IgD-negative memory B cell (primary cell): Measurements from ENCODE around the gene MED10. TPM values are rescaled to one million over a fixed set of nuclear protein-coding genes. Genes with fewer than 3 reads are reported as not detected.

Source experiments
- H3K27ac Mint-ChIP-seq, 3 donors: one replicate each; pipeline ENCODE4 v1.8.0; 2020 to 2022; ENCODE audit warnings: mild to moderate bottlenecking in 3 of 3, mixed read lengths in 3 of 3, moderate library complexity in 1 of 3
- H3K27me3 Mint-ChIP-seq: one replicate; pipeline ENCODE4 v1.8.0; 2021; ENCODE audit warnings: mixed read lengths
- H3K36me3 Mint-ChIP-seq: one replicate; pipeline ENCODE4 v1.8.0; 2020; ENCODE audit warnings: mild to moderate bottlenecking, mixed read lengths
- H3K4me1 Mint-ChIP-seq, 3 donors: one replicate each; pipeline ENCODE4 v1.8.0; 2020 to 2022; ENCODE audit warnings: mixed read lengths in 3 of 3, mild to moderate bottlenecking in 1 of 3
- H3K4me3 Mint-ChIP-seq, 4 donors: one replicate each; pipeline ENCODE4 v1.8.0; 2020 to 2022; ENCODE audit warnings: mild to moderate bottlenecking in 4 of 4, mixed read lengths in 4 of 4, moderate library complexity in 3 of 4
- H3K9me3 Mint-ChIP-seq, 3 donors: one replicate each; pipeline ENCODE4 v1.8.0; 2020 to 2021; ENCODE audit warnings: mixed read lengths in 3 of 3, mild to moderate bottlenecking in 1 of 3
- polyA plus RNA-seq: library from polyadenylated mRNA; unstranded; fragments of 300-500 nt; fragmentation: Illumina TruSeq; gene quantifications from one replicate; pipeline ENCODE4 v1.2.3, GENCODE V29; 2021

The MED10 gene
- polyA plus RNA-seq, 1 donor from 2014 or later = 114 TPM

DNA sequence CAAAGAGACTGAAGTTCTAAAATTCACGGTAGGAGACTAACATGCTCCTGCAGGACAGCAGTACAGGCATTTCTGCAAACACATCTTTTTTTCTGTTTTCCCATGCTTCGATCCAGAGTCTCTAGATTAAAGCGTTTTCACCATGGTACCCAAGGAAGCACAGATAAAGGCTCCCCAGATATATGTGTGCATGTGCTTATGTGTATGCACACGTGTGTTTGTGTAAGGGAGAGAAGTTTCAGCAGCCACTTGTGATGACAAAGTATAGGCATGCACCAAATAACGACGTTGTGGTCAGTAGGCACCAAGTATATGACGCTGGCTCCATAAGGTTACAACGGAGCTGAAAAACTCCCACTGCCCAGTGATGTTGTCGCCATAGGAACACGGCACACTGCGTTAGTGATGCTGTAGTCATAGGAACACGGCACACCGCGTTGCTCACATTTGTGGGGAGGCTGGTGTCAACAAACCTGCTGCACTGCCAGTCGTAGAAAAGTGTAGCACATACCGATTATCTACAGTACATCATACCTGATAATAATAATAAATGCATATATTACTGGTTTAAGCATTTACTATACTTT lies 21.7 kb downstream of the MED10 start:
- peaks cover 19% of the 10 kb centered on the region for H3K36me3 Mint-ChIP-seq
- H3K9me3 Mint-ChIP-seq = no peaks in the 10 kb centered on the region
- H3K4me1 Mint-ChIP-seq = peaks cover 7 to 12% (median 10%) of the 10 kb centered on the region in 3 donors
- no peaks in the 10 kb centered on the region for H3K27me3 Mint-ChIP-seq
- no peak overlapping the region for H3K4me3 Mint-ChIP-seq
- H3K27ac Mint-ChIP-seq = no peak overlapping the region

DNA sequence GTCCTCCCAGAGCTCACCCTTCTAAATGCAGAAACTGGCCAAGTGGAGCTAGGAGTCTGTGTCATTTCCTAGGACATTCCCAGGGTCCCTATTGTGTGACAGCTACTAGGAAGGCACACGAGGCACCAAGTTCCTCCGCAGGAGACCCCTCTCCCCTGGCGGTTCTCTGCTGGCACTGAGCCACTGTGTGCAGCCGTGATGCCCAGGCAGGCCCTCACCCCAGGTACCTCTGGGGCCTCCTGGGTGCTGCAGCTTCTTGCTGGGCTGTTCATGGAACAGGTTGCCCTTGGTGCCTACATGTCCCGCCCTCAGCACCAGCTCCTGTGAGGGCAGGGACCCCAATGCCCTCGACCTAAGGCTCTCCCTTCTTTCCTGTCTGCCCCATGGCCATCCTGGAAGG lies 23.1 kb downstream of the MED10 start:
- Mint-ChIP-seq H3K4me3 (no peak overlapping the region), H3K36me3 (peaks cover 15% of the 10 kb centered on the region), H3K27ac (no peak overlapping the region), H3K4me1 (peaks cover 5 to 9% (median 8%) of the 10 kb centered on the region in 3 donors), H3K27me3 (no peaks in the 10 kb centered on the region), H3K9me3 (no peaks in the 10 kb centered on the region)

DNA sequence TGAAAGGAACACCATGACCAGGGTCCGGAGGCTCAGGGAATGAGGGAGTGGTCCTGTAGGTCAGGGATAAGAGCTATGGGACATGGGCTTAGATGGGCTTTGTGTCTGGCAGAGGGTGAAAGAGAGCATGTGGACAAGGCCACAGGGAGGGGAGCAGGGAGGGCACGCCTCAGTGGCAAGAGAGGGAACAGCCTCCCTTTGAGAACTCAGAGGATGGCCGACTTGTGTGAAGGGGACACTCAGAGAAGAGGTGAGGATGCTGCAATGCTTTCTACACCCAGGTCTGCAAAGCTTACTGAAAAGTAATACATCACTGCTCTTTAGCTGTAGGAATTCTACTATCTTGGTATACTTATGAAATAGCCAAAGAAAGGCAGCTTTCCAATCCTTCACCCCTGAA lies 23.5 kb downstream of the MED10 start:
- peaks cover 15% of the 10 kb centered on the region for H3K36me3 Mint-ChIP-seq
- no peaks in the 10 kb centered on the region for H3K27me3 Mint-ChIP-seq
- H3K9me3 Mint-ChIP-seq = no peaks in the 10 kb centered on the region
- no peak overlapping the region for H3K27ac Mint-ChIP-seq
- H3K4me3 Mint-ChIP-seq = no peak overlapping the region
- H3K4me1 Mint-ChIP-seq = peaks cover 3 to 5% (median 4%) of the 10 kb centered on the region in 3 donors

DNA sequence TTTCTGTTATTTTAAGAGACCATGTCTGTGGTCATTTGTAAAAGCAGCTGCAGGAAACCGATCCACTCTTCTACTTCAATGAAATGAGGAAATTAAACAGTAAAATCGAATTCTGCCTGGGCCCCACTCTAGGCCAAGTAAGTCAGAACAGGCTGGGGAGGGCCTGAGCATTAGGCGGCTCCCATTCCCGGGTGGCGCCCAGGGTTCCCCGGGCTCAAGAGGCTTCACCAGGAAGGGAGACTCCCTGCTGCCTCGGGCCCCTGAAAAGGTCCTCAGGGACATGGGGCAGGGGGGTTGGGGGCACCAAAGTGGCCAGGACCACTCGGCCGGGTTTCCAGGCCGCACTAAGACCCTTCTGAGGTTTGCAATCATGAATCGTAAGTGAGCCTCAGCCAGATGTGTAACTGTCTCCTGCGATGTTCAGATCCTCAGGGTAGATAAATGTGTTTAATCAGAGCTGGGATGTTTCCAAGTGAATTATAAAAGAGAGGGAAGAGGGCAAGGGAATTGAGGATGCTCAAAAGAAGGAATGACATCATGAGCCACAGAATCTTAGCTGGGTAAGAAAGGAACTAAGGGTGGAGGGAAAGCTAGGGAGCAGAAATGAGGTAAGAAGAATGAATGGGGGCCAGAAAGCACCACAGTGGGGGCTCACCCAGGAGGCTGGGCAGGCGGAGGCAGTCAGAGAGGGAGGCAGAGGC lies 24.6 kb downstream of the MED10 start:
- H3K27me3 Mint-ChIP-seq = no peaks in the 10 kb centered on the region
- H3K36me3 Mint-ChIP-seq = peaks cover 15% of the 10 kb centered on the region
- no peak overlapping the region for H3K27ac Mint-ChIP-seq
- H3K9me3 Mint-ChIP-seq = no peaks in the 10 kb centered on the region
- peaks cover 0 to 1% (median 0%) of the 10 kb centered on the region in 3 donors for H3K4me1 Mint-ChIP-seq
- H3K4me3 Mint-ChIP-seq = no peak overlapping the region

DNA sequence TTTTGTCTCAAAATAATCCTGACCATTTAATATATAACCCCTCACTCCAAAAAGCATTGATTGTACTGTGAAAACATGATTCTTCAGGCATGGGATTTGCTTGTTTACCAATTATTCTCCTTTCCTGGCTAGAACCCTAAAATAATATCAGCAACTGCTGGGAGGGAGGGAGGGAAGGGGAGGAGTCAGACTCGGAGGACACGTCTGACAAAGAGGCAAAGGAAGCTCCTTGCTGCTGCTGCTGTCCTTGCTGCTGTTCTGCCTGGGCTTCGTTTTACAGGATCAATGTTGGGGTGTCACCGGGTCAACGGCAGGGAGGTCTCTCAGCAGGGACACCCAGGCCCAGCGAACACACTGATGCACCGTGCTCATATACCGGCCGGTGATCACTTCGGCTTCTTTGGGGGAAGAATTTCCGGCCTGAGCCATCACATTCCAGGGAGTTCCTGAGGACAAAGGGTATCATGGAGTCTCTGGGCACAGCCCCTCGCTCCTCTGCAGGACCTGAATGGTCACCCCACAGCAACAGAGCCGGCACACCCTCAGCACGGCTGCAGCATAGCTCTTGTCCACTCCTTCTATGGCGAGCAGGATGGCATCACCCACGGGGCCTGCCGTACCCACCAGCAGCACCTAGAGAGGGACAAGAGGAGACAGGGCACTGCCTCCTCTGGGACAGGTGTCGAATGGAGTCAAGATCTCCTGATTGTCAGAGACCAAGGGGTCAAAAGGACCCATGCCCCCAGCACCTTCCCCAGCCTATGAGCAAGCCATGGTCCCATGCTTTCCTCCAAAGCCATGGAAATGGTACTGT lies 27.9 kb downstream of the MED10 start:
- Mint-ChIP-seq H3K27me3 (no peaks in the 10 kb centered on the region), H3K4me1 (peaks cover 0 to 1% (median 0%) of the 10 kb centered on the region in 3 donors), H3K4me3 (no peak overlapping the region), H3K27ac (no peak overlapping the region), H3K9me3 (no peaks in the 10 kb centered on the region), H3K36me3 (peaks cover 8% of the 10 kb centered on the region)

DNA sequence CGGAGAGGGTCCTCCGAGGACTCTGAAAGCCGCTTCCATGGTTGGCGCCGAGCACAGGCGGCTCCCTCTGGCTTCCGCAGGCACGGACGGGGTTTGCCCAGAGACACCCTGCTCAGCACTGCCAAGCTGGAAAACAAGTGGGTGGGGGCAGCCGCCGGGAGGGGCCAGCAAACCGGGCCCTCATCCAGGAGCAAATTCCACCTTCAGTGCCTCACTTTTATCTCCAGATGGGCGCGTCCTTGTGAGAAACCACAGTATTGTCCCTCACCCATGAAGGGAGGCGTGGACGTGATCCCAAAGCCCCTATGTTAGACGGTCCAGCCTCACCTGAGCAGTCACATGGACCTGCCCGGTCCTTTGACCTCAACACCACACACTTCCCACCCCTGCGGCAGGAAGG lies 29.0 kb downstream of the MED10 start:
- H3K27ac Mint-ChIP-seq = no peak overlapping the region
- no peak overlapping the region for H3K4me3 Mint-ChIP-seq
- no peaks in the 10 kb centered on the region for H3K9me3 Mint-ChIP-seq
- H3K27me3 Mint-ChIP-seq = no peaks in the 10 kb centered on the region
- H3K4me1 Mint-ChIP-seq = peaks cover 0 to 1% (median 0%) of the 10 kb centered on the region in 3 donors
- H3K36me3 Mint-ChIP-seq = peaks cover 8% of the 10 kb centered on the region

DNA sequence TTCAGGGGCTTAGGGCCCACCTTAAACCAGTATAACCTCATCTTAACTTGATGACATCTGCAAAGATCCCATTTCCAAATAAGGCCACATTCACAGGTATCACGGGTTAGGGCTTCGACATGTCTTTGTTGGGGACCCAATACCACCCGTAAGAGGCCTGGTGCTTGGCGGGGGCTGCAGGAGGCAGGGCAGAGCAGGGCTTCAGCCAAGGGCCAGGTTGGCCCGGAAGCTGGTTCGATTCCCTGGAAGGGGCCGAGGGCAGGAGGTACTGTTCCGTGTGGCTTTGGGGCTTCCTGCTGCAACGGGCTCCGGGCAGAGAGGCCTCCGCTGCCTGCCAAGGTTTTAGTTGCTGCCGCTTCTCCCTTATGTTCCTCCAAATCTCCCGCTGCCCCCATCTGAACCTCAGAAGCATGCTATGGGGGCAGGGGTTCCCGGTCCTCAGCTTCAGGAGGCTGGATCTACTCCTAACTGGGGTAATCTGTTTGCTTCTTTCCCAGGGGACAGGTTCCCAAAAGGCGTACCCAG lies 29.8 kb downstream of the MED10 start:
- H3K9me3 Mint-ChIP-seq = no peaks in the 10 kb centered on the region
- H3K27me3 Mint-ChIP-seq = no peaks in the 10 kb centered on the region
- peaks cover 0 to 1% (median 0%) of the 10 kb centered on the region in 3 donors for H3K4me1 Mint-ChIP-seq
- H3K27ac Mint-ChIP-seq = no peak overlapping the region
- no peak overlapping the region for H3K4me3 Mint-ChIP-seq
- H3K36me3 Mint-ChIP-seq = peaks cover 2% of the 10 kb centered on the region

DNA sequence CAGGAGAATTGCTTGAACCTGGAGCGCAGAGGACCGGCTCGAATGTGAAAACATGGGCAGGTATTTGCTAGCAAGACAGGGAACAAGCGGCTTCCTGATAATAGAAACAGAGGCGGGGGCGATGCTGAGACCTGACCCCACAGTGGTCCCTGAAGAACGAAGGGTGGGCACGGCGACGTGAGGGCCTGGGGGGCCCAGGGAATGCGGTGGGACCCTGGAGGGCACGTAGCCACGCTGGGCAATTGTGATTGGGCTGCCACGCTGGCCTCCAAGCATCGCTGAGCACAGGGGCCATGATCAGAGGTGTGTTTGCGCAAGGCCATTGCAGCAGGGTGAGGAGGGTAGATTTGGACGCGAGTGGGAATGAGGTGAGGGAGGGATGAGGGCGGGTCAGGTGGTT lies 30.7 kb downstream of the MED10 start:
- Mint-ChIP-seq H3K4me1 (peaks cover 0 to 1% (median 0%) of the 10 kb centered on the region in 3 donors), H3K27me3 (no peaks in the 10 kb centered on the region), H3K36me3 (peaks cover 2% of the 10 kb centered on the region), H3K4me3 (no peak overlapping the region), H3K27ac (peak overlapping the region in 1 of 3 donors; percentile 80), H3K9me3 (no peaks in the 10 kb centered on the region)

DNA sequence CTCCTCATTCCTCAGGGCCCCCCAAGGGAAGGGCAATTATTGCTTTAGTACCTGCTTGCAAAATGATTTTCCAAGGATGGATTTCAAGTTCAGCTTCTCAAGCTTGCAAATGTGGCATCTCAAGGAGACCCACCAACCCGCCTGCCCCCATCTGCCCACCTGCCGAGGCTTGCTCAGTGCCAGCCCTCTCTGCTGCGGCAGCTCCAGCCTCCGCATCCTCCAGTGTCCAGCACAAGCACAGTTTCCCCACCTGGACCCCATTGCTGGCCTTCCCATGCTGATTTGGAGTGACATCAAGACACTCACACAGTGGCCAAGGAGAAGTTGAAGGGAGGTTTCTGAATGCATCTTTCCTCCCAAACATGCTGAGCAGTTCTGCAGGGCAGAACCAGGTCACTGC lies 31.2 kb downstream of the MED10 start:
- Mint-ChIP-seq H3K27me3 (no peaks in the 10 kb centered on the region), H3K4me1 (peaks cover 0 to 1% (median 0%) of the 10 kb centered on the region in 3 donors), H3K9me3 (no peaks in the 10 kb centered on the region), H3K4me3 (no peak overlapping the region), H3K27ac (peak overlapping the region in 1 of 3 donors; percentile 80), H3K36me3 (peaks cover 2% of the 10 kb centered on the region)

DNA sequence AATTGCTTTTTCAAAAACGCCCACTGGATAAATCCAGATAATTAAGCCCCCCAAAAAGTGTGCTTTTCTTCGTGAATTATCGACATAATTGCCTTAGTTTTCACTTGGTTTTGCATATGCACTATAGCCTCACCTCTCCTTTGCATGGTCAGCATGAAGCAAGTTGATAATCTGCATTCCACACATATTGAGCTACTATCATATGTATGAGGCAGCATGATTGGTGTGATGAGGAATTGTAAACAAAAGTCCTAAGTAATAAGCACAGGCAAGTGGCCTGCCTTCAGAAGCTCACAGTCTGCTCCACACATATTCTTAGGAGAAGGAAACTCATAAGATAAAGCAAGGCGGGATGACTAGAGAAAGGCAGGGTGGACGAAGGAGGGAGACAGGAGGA lies 33.8 kb downstream of the MED10 start:
- Mint-ChIP-seq H3K36me3 (peaks cover 2% of the 10 kb centered on the region), H3K4me1 (no peaks in the 10 kb centered on the region), H3K9me3 (no peaks in the 10 kb centered on the region), H3K27ac (no peak overlapping the region), H3K4me3 (no peak overlapping the region), H3K27me3 (no peaks in the 10 kb centered on the region)

DNA sequence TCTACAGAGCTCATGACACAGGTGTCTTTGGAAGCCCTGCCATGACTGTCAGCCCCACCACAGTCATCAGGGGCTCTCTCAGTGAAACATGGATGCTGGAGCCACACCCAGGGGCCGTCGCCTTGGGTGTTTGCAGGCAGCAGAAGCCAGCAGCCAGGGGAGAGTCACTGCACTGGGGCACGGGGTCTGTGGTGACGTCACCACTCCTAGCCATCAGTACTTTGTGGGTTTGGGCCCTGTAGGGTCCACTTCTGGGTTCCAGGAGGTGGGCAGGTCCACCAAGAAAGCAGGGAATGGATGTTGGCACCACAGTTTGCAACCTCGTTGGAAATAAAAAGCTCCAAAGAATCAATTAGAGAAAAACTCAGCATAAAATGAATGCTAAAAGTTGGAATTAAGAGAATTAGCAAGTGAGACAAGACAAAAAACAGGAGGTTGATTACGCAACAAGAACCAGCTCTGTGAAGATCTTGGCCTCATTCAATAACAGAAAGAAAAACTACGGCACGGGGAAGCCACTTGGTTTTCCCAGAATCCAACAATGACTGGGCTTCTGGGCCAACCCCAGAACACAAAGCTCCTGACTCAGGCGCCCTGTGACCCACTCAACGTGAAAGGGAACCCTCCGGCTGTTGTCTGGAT lies 34.3 kb downstream of the MED10 start:
- no peaks in the 10 kb centered on the region for H3K4me1 Mint-ChIP-seq
- peaks cover 5% of the 10 kb centered on the region for H3K36me3 Mint-ChIP-seq
- H3K4me3 Mint-ChIP-seq = no peak overlapping the region
- no peaks in the 10 kb centered on the region for H3K27me3 Mint-ChIP-seq
- no peaks in the 10 kb centered on the region for H3K9me3 Mint-ChIP-seq
- H3K27ac Mint-ChIP-seq = no peak overlapping the region

DNA sequence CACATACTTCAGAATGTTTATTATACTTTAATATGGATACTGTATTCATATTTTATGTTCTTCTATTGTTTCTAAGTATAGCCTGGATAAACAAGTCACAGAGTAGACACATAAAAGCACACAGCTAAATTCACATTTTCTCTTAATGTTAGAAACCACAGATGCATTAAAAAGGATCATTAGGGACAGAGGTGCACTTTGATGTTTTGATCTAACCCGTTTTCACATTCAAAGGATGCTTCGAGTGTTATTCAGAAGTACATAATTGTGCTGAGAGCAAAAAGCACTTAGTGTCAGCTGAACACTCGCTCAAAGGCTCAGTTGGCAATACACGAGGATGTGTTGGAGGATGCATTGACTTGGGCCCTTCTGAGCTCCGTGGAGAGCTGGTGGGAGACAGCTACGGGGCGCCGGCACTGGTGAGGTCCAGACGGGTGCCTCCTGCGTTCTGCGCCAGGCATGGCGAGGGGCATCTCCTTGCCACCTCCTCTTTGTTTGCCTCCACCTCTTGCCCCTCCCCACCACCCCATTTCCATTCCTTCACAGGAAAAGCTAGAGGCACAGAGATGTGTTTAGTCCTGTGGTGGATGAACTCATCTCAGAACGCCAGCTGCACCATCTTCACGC lies 35.5 kb downstream of the MED10 start:
- H3K9me3 Mint-ChIP-seq = no peaks in the 10 kb centered on the region
- H3K36me3 Mint-ChIP-seq = peaks cover 5% of the 10 kb centered on the region
- H3K4me3 Mint-ChIP-seq = no peak overlapping the region
- no peaks in the 10 kb centered on the region for H3K27me3 Mint-ChIP-seq
- H3K4me1 Mint-ChIP-seq = peaks cover 0 to 1% (median 0%) of the 10 kb centered on the region in 3 donors
- H3K27ac Mint-ChIP-seq = no peak overlapping the region

DNA sequence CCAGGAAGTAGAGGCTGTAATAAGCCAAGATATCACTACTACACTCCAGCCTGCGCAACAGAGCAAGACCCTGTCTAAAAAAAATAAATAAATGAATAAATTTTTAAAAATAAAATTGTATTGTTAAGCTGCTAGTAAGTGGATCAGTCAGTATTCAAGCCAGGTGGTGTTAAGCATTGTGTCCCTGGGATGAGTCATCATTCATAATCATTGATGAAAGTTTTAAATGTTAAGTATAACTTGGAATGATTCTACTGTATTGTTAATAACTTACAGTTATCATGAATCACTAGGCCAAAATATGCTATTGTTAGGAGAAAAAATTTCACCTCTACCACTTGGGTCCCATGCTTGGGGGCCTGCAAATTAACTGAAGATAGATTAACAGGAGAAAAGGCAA lies 38.2 kb downstream of the MED10 start:
- Mint-ChIP-seq H3K36me3 (peaks cover 3% of the 10 kb centered on the region), H3K9me3 (no peaks in the 10 kb centered on the region), H3K4me3 (no peak overlapping the region)

DNA sequence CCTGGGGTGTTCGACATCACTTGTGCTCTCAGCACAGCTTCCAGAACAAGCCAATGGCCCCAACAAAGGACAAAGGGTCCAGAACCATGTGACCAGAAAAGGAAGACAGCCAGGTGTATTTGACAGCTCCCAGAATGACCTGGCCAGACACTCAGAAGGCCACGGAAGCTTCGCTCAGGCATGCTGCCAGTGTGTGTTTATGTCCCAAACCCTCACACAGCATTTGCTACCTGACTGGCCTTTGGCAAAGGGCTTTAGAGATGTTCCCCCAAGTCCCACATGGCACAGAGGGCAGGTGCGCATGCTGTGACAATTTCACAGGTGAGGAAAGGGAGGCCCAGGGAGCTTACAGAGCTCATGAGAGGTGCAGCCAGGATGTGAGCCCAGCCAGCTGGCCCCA lies 39.5 kb downstream of the MED10 start:
- Mint-ChIP-seq H3K4me1 (peaks cover 0 to 4% (median 0%) of the 10 kb centered on the region in 3 donors), H3K36me3 (peaks cover 10% of the 10 kb centered on the region)

More for the DNA sequence above, 38.2 kb downstream of the MED10 start:
- Mint-ChIP-seq H3K27ac (no peak overlapping the region), H3K27me3 (no peaks in the 10 kb centered on the region), H3K4me1 (peaks cover 0 to 4% (median 0%) of the 10 kb centered on the region in 3 donors)

More for the DNA sequence above, 39.5 kb downstream of the MED10 start:
- Mint-ChIP-seq H3K27ac (no peak overlapping the region), H3K4me3 (no peak overlapping the region), H3K9me3 (no peaks in the 10 kb centered on the region), H3K27me3 (no peaks in the 10 kb centered on the region)
